ENCODE measurements around the gene NSD1. TPM values are rescaled to one million over a fixed set of nuclear protein-coding genes. Genes with fewer than 3 reads are reported as not detected.

The NSD1 gene
- total RNA-seq, 3 donors from 2014 or later, result 59.3 to 103 (median 69.7) TPM

GRCh38 chr5:177097016-177097985, 36.3 kb upstream of the NSD1 start:
- H3K4me1 ChIP-seq (ENCODE audit: low read depth), result peaks cover 20% of the 10 kb centered on the region
- no peak for DNase-seq
- no peaks in the 10 kb centered on the region for H3K36me3 ChIP-seq (ENCODE audit: low read depth)
- no peaks in the 10 kb centered on the region for H3K9me3 ChIP-seq
- intact Hi-C loops (cut with DNase I, micrococcal nuclease), result no loop called here
- no peak for TF ChIP-seq CTCF (IDR thresholded peaks at IDR 0.05)
- H3K4me3 ChIP-seq, result no peak overlapping the region
- no peak for ATAC-seq

- no peaks in the 10 kb centered on the region for H3K36me3 ChIP-seq (ENCODE audit: low read depth)
- H3K9me3 ChIP-seq, result no peaks in the 10 kb centered on the region
- no peak for DNase-seq
- no peak for ATAC-seq
- intact Hi-C loops (cut with DNase I, micrococcal nuclease), result no loop called here
- no peak overlapping the region for H3K4me3 ChIP-seq
- TF ChIP-seq CTCF (IDR thresholded peaks at IDR 0.05), result no peak
- H3K4me1 ChIP-seq (ENCODE audit: low read depth), result peaks cover 20% of the 10 kb centered on the region
Observed at GRCh38 chr5:177098120-177098469, 35.5 kb upstream of the NSD1 start.

GRCh38 chr5:177098470-177099141, 35.0 kb upstream of the NSD1 start:
- TF ChIP-seq CTCF (IDR thresholded peaks at IDR 0.05), result no peak

GRCh38 chr5:177099422-177100093, 34.0 kb upstream of the NSD1 start:
- Histone ChIP-seq H3K9me3 (no peaks in the 10 kb centered on the region), H3K4me3 (no peak overlapping the region), H3K4me1 (ENCODE audit: low read depth) (peaks cover 20% of the 10 kb centered on the region), H3K36me3 (ENCODE audit: low read depth) (no peaks in the 10 kb centered on the region)
- ATAC-seq (peak; percentile 71), DNase-seq (peak in 2 of 3 donors; percentile 50 to 64)
- intact Hi-C loops (cut with DNase I, micrococcal nuclease), result no loop called here
- no peak for TF ChIP-seq CTCF (IDR thresholded peaks at IDR 0.05)

More at GRCh38 chr5:177098470-177099141, 35.0 kb upstream of the NSD1 start:
- peak; percentile 61 for ATAC-seq
- Histone ChIP-seq H3K4me3 (no peak overlapping the region), H3K36me3 (ENCODE audit: low read depth) (no peaks in the 10 kb centered on the region), H3K4me1 (ENCODE audit: low read depth) (peaks cover 20% of the 10 kb centered on the region), H3K9me3 (no peaks in the 10 kb centered on the region)
- intact Hi-C loops (cut with DNase I, micrococcal nuclease), result no loop called here
- peak in 2 of 3 donors; percentile 44 to 67 for DNase-seq

- ATAC-seq (no peak), DNase-seq (no peak)
- Histone ChIP-seq H3K4me1 (ENCODE audit: low read depth) (peaks cover 20% of the 10 kb centered on the region), H3K36me3 (ENCODE audit: low read depth) (no peaks in the 10 kb centered on the region), H3K9me3 (no peaks in the 10 kb centered on the region), H3K4me3 (no peak overlapping the region)
- intact Hi-C loops (cut with DNase I, micrococcal nuclease), result no loop called here
- TF ChIP-seq CTCF (IDR thresholded peaks at IDR 0.05), result no peak
Observed at GRCh38 chr5:177100714-177101121, 32.9 kb upstream of the NSD1 start.
